Effector CD8-positive, alpha-beta T cell (primary cell): ENCODE data around the gene KCND3.

Experiments used
- DNase-seq: peaks from one replicate; lab custom pipeline; 2025; lab: John Stamatoyannopoulos, UW

Gene KCND3

DNA sequence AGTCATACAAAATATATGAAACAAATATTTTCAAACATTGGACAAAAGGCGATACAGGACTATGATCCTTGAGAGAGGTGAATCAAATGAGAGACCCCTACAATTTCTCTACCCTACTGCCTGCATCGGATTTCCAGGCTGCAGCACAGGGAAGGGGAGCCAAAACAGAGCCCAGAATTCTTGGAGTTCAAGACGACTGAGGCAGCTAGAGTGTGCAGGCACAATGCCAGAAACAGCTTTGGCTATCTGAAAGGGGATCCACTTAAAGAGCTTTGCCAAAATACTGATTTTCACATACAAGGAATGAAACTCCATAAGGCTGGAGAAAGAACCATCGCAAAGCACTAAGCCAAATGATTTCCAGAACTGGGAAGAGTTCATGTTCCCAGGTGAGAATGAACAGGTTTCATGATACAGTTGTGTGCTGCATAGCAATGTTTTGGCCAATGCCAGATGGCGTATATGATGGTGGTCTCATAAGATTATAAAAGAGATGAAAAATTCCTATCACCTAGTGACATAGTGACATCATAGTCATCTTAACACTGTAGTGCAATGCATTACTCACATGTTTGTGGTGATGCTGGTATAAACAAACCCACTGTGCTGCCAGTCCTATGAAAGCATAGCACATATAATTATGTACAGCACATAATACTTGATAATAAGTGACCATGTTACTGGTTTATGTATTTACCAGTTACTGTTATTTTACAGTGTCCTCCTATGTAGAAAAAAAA lies 77.5 kb downstream of the KCND3 start:
- no peak for DNase-seq

DNA sequence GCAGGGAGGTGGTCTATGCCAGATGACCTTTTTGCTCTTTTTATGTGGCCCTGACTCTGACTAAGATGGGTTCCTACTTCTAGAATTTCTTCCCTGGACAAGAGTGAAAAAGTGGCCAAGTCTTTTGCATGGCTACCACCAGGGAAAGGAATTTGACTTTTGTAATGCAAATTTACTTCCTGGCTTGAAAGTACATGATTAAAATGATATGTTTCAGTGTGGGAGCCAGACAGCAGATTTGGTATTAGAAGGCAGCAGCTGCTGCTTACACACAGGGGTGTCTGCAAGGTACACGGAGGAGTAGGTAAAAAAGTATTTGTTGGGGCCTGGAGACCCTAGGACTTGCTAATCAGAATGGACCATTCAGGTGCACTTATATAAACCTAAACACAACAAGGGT lies 78.4 kb downstream of the KCND3 start:
- no peak for DNase-seq

DNA sequence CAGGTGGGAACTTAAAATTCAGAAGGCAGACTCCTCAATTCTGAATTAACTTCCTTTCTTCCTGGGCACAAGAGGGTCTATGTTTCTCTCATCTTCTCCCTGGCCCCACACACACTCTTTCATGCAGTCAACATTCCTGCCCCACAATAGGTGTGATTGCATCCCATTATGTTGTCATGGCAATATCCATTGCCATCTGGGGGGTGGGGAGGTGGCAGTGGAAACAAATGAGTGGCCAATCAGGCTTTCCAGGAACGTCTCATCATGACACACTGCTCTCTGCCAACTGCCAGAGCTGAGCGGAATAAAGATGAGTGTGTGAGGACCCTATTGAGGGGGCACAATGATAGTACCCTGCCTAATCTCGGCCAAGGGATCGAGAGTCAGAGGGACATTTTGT lies 80.4 kb downstream of the KCND3 start:
- no peak for DNase-seq

DNA sequence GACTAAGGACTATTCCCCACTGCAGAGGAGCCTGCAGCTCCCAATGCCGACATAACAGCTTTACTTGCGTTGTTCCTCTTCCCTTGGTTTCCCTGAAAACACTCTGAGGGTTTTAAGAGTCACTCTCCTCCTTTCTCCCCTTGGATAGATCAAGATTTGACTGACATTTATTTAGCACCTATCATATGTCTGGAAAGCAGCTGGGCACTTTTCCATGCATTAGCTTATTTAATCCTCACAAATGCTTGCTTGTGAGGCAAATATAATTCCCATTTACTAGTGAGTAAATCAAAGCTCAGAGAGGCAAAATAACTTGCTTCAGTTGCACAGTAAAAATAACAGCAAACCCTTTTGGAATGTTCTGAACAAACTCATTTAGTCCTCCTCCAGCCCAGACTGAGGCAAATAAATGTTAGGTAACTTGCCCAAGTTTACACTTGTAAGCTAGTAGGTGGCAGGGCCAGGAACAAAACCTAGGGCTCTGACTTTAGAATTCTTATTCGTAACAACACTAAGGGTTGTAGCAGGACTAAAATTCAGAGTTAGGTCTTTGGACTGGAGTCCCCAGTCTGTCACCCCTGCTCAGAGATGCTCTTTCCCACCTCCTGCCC lies 81.4 kb downstream of the KCND3 start:
- DNase-seq = no peak

GRCh38 chr1:111907321-111907720 lies 82.1 kb downstream of the KCND3 start:
- no peak for DNase-seq

GRCh38 chr1:111906816-111907215 lies 82.7 kb downstream of the KCND3 start:
- DNase-seq = no peak

DNA sequence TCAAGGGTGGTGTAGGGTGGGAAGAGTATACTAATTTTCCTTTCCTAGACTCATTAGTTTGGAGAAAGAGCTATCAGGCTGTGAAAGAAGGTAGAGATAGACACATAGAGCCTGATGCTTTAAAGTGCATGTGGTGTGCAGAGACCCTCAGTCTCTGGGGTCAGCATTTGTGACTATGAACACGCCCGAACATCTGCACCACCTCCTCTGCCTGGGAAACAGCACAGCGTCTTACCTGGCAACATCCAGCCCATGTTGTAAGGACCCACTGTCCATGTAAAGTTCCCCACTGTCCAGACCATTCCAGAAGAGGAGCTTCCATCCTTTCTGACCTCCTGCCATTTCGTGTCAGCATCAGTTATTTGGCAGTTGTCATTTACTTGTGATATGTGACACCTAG lies 83.4 kb downstream of the KCND3 start:
- no peak for DNase-seq

- no peak for DNase-seq
Observed at GRCh38 chr1:111904478-111905218, 84.8 kb downstream of the KCND3 start.

DNA sequence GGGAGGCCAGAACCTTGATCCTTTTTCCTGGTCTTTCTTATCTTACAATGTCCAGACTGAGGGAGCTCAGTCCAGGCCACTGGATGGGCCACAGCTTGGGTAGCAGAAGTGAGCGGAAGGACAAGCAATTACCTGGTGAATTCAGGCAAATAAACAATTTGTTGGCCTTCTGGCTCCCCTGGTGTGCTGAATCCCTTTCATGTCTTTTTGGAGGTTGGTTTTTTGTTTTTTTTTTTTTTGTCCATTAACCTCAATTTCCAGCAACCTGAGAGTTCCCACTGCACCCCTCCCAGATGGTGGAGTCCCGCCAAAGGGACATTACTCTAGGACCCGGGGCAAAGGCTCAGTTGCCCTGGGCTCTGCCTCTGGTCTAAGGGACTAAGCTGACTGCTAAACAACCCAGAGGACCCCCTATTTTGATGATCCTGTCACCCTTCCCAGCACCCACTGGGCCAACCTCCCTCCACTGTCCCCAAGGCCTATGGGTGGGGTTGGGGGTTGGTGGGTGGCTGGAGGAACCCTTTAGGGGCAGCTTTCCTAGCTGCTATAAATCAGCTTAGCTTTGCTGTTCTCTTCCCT lies 85.5 kb downstream of the KCND3 start:
- no peak for DNase-seq

DNA sequence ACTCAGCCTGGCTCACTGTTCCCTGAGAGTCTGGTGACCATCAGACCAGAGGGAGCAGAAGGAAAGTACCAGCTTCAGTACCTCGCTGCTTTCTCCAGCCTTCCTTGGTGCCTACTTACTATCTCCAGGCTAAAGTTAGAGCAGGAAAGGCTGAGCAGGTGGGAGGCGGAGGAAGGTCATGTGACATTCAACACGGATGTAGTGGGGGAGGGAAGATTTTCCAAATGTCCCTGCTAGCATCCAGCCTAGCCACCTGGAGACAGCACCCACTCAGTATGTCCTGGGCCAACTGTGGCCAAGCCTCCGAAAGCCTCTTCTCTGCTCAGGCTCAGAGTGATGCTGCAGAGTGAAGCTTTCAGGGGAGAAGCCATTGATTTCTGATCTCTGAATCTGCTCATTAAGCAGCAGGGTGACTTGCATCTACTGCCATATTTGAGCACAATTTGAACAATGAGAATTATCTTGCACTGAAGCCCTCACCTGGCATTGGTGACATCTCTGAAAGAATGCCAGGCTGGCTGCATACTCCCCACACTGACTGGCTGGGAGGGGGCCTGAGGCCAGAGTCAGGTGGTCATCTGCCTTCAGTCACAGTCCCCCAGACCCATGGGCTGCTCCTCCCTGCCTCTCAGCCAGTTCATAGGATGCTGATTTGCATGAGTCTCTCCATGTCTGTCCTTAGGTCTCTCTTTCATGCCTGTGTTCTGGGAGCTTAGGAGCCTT lies 86.2 kb downstream of the KCND3 start:
- no peak for DNase-seq

- DNase-seq = no peak
Observed at GRCh38 chr1:111895469-111895868, 94.0 kb downstream of the KCND3 start.

GRCh38 chr1:111895017-111895416 lies 94.5 kb downstream of the KCND3 start:
- no peak for DNase-seq

DNA sequence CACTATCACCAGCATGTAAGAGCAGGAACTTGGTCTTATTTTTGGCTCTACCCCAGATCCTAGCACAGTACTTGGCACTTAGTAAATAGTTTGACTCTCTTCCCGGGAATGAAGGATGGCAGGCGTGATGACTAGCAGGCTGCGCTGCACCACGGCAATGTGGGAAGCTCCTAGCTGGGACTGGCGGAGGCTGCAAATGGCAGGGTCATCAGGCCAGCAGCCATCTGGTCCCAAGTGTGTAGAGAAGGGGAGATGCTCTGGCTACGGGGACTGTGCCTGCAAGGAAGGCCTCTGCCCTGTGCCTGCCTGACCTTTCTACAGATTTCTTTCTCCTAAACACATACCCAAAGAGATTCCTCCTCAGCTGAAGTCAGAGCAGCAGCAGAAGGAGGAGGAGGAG lies 95.0 kb downstream of the KCND3 start:
- no peak for DNase-seq

DNA sequence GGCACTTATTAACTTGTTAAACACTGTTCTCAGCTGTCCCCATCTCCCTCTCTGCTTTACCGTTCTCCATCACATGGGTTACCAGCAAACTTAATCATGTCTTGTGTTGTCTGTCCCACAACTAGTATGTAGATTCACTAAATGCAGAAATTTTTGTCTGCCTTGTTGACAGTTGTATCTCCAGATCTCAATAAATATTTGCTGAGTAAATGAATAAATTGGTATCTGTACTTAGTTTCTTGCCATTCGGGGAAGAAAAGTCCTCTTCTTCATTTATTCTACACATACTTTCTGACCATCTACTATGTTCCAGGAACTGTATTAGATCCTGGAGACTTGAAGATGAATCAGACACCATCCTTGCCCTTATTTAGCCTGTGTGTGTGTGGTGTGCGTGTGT lies 97.9 kb downstream of the KCND3 start:
- DNase-seq = no peak

GRCh38 chr1:111888740-111889376 lies 100.6 kb downstream of the KCND3 start:
- DNase-seq = no peak

- no peak for DNase-seq
Observed at GRCh38 chr1:111887875-111888274, 101.6 kb downstream of the KCND3 start.

DNA sequence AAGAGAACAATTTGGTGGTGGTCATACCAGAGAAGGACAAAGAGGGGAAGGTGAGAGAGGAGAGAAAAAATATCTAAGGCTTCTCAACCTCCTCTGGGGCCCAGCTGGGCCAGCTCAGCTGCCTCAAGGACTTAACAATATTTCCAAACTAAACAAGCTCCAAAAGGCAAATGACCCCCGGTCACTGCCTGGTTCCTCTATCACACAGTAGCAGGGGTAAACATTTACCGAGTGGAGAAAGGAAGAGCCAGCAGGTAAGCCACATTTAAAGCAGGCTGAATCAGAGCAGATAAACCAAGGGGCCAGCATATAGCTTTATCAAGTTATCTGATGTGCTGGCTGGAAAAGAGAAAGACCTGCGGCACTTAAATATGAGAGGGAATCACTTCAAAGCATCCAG lies 102.1 kb downstream of the KCND3 start:
- DNase-seq = no peak

- DNase-seq = no peak
Observed at GRCh38 chr1:111886741-111887140, 102.7 kb downstream of the KCND3 start.

- DNase-seq = no peak
Observed at GRCh38 chr1:111884772-111885443, 104.6 kb downstream of the KCND3 start.

DNA sequence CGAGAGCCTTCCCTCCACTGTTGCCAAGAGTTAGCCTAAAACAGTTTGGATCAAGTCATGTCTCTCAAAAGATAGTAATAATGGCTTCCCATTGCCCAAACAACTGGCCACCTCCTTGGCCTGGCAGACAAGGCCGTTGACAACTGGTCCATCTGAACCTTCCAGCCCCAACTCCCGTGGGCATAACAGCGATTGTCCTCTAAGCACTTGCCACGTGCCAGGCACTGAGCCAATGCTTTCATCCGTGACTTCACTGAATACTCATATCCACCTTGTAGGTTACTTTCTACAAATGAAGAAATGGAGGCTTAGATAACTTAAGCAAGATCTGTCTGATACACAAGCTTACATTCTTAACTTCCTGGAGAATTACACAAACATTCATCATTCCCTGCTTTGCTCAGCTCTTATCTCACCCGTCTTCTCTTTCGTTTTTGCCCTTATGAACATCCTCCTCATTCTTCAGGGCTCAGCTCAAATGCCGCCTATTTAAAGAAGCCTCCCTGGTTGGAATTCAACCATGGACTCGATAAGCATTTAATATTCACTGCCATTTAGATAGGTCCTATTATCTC lies 106.4 kb downstream of the KCND3 start:
- no peak for DNase-seq

GRCh38 chr1:111882559-111882958 lies 106.9 kb downstream of the KCND3 start:
- DNase-seq = no peak
